PC-3 (cell line): Measurements from ENCODE around the gene NINL. TPM values are rescaled to one million over a fixed set of nuclear protein-coding genes. Genes with fewer than 3 reads are reported as not detected.

ENCODE experiments used
- ATAC-seq: fragments of 200-7000 bp; cut with Tn5 transposase; 2 replicates; pipeline ENCODE4 v1.9.1; 2020; ENCODE audit warnings: mild to moderate bottlenecking, moderate library complexity
- BruUV-seq: library from RNA; stranded (reverse); fragments of 400-500 nt; replicated peaks from 2 replicates; lab custom pipeline; 2021; lab: Mats Ljungman, UMichigan
- CTCF ChIA-PET: fragments of 300-600 bp; sonication (Branson Sonifier 250); formaldehyde crosslinking; loops from one replicate; lab custom pipeline; 2022; ENCODE audit warnings: antibody characterized with exemption; lab: Charles Lee
- POLR2A ChIA-PET: fragments of 300-600 bp; sonication (Branson Sonifier 250); formaldehyde crosslinking; loops from one replicate; lab custom pipeline; 2022; ENCODE audit warnings: antibody characterized with exemption; ENCODE audit not compliant: unreplicated experiment; lab: Charles Lee
- DNase-seq: peaks from one replicate; pipeline ENCODE4 v3.0.0-alpha.2; 2015
- H2AFZ ChIP-seq: fragments of 300-600 bp; sonication (generic); 2 replicates; pipeline ENCODE4 v1.6.0; 2016; ENCODE audit warnings: antibody characterized with exemption, low read length
- H3F3A ChIP-seq: fragments of 300-600 bp; sonication (generic); one replicate; pipeline ENCODE4 v1.6.0; 2017; ENCODE audit warnings: antibody characterized with exemption, low read length, control low read depth, mild to moderate bottlenecking; ENCODE audit not compliant: unreplicated experiment
- H3K27ac ChIP-seq: fragments of 300-600 bp; sonication (generic); 2 replicates; pipeline ENCODE4 v1.5.1; 2016; ENCODE audit warnings: mild to moderate bottlenecking, low read length
- H3K27me3 ChIP-seq: fragments of 300-600 bp; sonication (generic); 2 replicates; pipeline ENCODE4 v1.6.1; 2016; ENCODE audit warnings: low read length, mixed read lengths
- H3K36me3 ChIP-seq: fragments of 300-600 bp; sonication (generic); 2 replicates; pipeline ENCODE4 v1.6.1; 2016; ENCODE audit warnings: low read depth, mixed run types, low read length, mixed read lengths
- H3K4me1 ChIP-seq: fragments of 300-600 bp; sonication (generic); 2 replicates; pipeline ENCODE4 v1.5.1; 2016; ENCODE audit warnings: low read length; ENCODE audit not compliant: insufficient read depth
- H3K4me2 ChIP-seq: fragments of 300-600 bp; sonication (generic); 2 replicates; pipeline ENCODE4 v1.6.0; 2016; ENCODE audit warnings: low read length
- H3K4me3 ChIP-seq: fragments of 300-600 bp; sonication (generic); 2 replicates; pipeline ENCODE4 v1.5.1; 2016; ENCODE audit warnings: mild to moderate bottlenecking, low read length, mixed read lengths
- H3K79me2 ChIP-seq: fragments of 300-600 bp; sonication (generic); 2 replicates; pipeline ENCODE4 v1.6.1; 2017; ENCODE audit warnings: low read length, mixed read lengths
- H3K9ac ChIP-seq: fragments of 300-600 bp; sonication (generic); 2 replicates; pipeline ENCODE4 v1.6.0; 2016; ENCODE audit warnings: mild to moderate bottlenecking, low read length
- H3K9me2 ChIP-seq: fragments of 300-600 bp; sonication (generic); replicated peaks from 2 replicates; pipeline ENCODE4 v1.6.1; 2016; ENCODE audit warnings: mixed run types, low read length, mixed read lengths
- H3K9me3 ChIP-seq: fragments of 300-600 bp; sonication (generic); 2 replicates; pipeline ENCODE4 v1.6.1; 2016; ENCODE audit warnings: low read length, mixed read lengths
- H4K20me1 ChIP-seq: fragments of 300-600 bp; sonication (generic); 2 replicates; pipeline ENCODE4 v1.6.1; 2016; ENCODE audit warnings: low read length, mixed read lengths
- EZH2 ChIP-seq: fragments of 300-600 bp; sonication (generic); IDR thresholded peaks from one replicate; pipeline ENCODE4 v1.6.1; 2017; ENCODE audit warnings: antibody characterized with exemption, mild to moderate bottlenecking, low read length; ENCODE audit not compliant: unreplicated experiment
- EZH2phosphoT487 ChIP-seq: fragments of 300-600 bp; sonication (generic); IDR thresholded peaks from 2 replicates; pipeline ENCODE4 v1.6.1; 2018; ENCODE audit warnings: mild to moderate bottlenecking, antibody characterized with exemption, low read length, borderline replicate concordance
- intact Hi-C: fragments of 100-400 bp; cut with micrococcal nuclease; formaldehyde crosslinking; loops from 2 replicates; pipeline ENCODE4 v1.9.0; 2023
- total RNA-seq: library from RNA; depleted of rRNA; stranded (reverse); fragments of >200 nt; gene quantifications from 2 replicates; pipeline ENCODE4 v1.2.3, GENCODE V29; 2014
- TF ChIP-seq, protein P1 (sequence below): fragments of 300-600 bp; sonication (generic); conservative IDR thresholded peaks from 2 replicates; pipeline ENCODE4 v1.5.1; 2017; ENCODE audit warnings: antibody characterized with exemption, low read depth, mild to moderate bottlenecking, low read length

The NINL gene
- total RNA-seq, 1 experiment from 2014 or later = 6.5 TPM

DNA sequence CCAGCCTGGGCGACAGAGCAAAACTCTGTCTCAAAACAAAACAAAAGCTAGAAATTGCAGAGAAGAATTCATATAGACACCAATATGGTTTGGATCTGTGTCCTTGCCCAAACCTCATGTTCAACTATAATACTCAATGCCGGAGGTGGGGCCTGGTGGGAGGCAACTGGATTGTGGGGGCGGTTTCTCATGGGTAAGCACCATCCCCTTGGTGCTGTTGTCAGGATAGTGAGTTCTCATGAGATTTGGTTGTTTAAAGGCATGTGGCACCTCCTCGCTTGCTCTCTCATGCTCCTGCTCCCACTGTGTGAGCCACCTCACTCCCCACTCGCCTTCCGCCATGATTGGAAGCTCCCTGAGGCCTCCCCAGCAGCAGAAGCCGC lies 15.2 kb downstream of the NINL start:
- Histone ChIP-seq H3K36me3 (no peaks in the 10 kb centered on the region), H3K9me2 (no peaks in the 10 kb centered on the region), H3K9me3 (no peaks in the 10 kb centered on the region), H3K4me1 (peaks cover 7% of the 10 kb centered on the region; the same call in 1 of the 2 replicates), H3K79me2 (no peaks in the 10 kb centered on the region), H3K4me3 (no peak overlapping the region), H3K9ac (no peak overlapping the region), H3F3A (no peaks in the 10 kb centered on the region), H2AFZ (no peak overlapping the region), H4K20me1 (no peaks in the 10 kb centered on the region), H3K27ac (no peak overlapping the region), H3K27me3 (no peaks in the 10 kb centered on the region), H3K4me2 (no peak overlapping the region)
- intact Hi-C loops = no loop called here
- BruUV-seq = no TSS peak
- no peak for ATAC-seq
- DNase-seq = no peak
- POLR2A ChIA-PET = no interaction called here
- CTCF ChIA-PET = no interaction called here
- TF ChIP-seq, protein P1, sequence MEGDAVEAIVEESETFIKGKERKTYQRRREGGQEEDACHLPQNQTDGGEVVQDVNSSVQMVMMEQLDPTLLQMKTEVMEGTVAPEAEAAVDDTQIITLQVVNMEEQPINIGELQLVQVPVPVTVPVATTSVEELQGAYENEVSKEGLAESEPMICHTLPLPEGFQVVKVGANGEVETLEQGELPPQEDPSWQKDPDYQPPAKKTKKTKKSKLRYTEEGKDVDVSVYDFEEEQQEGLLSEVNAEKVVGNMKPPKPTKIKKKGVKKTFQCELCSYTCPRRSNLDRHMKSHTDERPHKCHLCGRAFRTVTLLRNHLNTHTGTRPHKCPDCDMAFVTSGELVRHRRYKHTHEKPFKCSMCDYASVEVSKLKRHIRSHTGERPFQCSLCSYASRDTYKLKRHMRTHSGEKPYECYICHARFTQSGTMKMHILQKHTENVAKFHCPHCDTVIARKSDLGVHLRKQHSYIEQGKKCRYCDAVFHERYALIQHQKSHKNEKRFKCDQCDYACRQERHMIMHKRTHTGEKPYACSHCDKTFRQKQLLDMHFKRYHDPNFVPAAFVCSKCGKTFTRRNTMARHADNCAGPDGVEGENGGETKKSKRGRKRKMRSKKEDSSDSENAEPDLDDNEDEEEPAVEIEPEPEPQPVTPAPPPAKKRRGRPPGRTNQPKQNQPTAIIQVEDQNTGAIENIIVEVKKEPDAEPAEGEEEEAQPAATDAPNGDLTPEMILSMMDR = no peak
- TF ChIP-seq EZH2phosphoT487 = no peak
- TF ChIP-seq EZH2 = no peak

DNA sequence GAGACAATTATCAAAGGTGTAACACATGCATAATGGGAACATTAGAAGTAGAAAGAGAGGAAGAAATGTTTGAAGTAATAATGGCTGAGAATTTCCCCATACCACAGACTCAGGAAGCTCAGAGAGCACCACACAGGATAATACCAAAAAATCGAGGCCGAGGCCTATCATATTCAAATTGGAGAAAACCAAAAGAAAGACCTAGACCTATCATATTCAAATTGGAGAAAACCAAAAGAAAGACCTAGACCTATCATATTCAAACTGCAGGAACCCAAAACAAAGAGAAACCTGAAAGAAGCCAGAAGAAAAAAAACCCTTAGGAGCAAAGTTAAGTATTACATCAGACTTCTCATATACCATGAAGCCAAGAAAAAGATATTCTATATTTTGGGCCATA lies 18.0 kb downstream of the NINL start:
- Histone ChIP-seq H3K9ac (no peak overlapping the region), H4K20me1 (no peaks in the 10 kb centered on the region), H3K4me1 (no peaks in the 10 kb centered on the region), H3K9me2 (no peaks in the 10 kb centered on the region), H3K9me3 (no peaks in the 10 kb centered on the region), H3K27me3 (no peaks in the 10 kb centered on the region), H2AFZ (no peak overlapping the region), H3K4me3 (no peak overlapping the region), H3K36me3 (no peaks in the 10 kb centered on the region), H3K27ac (no peak overlapping the region), H3K4me2 (no peak overlapping the region), H3K79me2 (no peaks in the 10 kb centered on the region), H3F3A (no peaks in the 10 kb centered on the region)
- no TSS peak for BruUV-seq
- ChIA-PET CTCF (no interaction called here), POLR2A (no interaction called here)
- no peak for ATAC-seq
- intact Hi-C loops = no loop called here
- DNase-seq = no peak
- TF ChIP-seq EZH2phosphoT487 = no peak
- no peak for TF ChIP-seq EZH2
- TF ChIP-seq, protein P1 = no peak

DNA sequence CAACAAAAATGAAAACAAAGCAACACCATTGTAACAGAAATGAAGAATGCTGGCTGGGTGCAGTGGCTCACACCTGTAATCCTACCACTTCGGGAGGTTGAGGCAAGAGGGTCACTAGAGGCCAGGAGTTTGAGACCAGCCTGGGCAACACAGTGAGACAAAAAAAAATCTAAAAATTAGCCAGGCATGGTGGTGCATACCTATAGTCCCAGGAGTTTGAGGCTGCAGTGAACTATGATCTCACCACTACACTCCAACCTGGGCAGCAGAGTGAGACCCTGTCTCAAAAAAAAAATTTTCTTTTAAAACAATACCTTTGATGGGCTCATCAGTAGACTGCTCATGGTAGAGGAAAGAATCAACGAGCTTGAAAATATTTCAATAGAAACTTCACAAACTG lies 18.5 kb downstream of the NINL start:
- intact Hi-C loops = no loop called here

More for the DNA sequence above, 18.5 kb downstream of the NINL start:
- Histone ChIP-seq H3K79me2 (no peaks in the 10 kb centered on the region), H3K27me3 (no peaks in the 10 kb centered on the region), H3K4me2 (no peak overlapping the region), H3K4me3 (no peak overlapping the region), H3K9ac (no peak overlapping the region), H3K36me3 (no peaks in the 10 kb centered on the region), H3K27ac (no peak overlapping the region), H3K4me1 (no peaks in the 10 kb centered on the region), H3K9me2 (no peaks in the 10 kb centered on the region), H2AFZ (no peak overlapping the region), H4K20me1 (no peaks in the 10 kb centered on the region), H3K9me3 (no peaks in the 10 kb centered on the region), H3F3A (no peaks in the 10 kb centered on the region)
- CTCF ChIA-PET = no interaction called here
- TF ChIP-seq EZH2phosphoT487 (no peak), EZH2 (no peak)
- TF ChIP-seq, protein P1 = no peak
- ATAC-seq = no peak
- no peak for DNase-seq
- no TSS peak for BruUV-seq
- POLR2A ChIA-PET = no interaction called here
